Activated CD4-positive, alpha-beta T cell treated with anti-CD3 and anti-CD28 coated beads, Interleukin-2, Interleukin-4, amounts not matched to agents 100 ng/mL and 50 ng/mL, durations not matched to agents 16 hours and 8 hours (primary cell): ENCODE results near the gene PDE7B.

ENCODE experiments used
- DNase-seq: peaks from one replicate; pipeline ENCODE4 v3.0.0-alpha.2; 2020; ENCODE audit warnings: low spot score

Gene PDE7B

DNA sequence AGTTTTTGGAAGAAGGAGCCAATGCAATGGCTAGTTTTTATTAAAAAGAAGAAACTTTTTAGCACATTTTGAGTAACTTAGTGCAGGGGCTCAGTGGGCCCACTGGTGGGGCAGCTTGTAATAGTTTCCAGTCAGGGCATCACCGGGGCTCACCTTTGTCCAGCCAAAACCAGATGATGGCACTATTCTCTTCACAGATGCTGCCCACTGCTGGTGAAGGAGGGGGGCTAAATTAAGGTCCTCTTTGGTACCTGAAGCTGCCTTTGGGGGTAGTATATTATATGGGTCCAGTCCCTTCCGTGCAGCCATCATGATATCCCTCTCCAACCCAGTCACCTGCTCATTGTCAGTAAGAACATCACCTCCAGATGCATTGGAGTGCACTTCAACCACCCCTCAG is 182.9 kb downstream of the PDE7B start:
- no peak for DNase-seq

DNA sequence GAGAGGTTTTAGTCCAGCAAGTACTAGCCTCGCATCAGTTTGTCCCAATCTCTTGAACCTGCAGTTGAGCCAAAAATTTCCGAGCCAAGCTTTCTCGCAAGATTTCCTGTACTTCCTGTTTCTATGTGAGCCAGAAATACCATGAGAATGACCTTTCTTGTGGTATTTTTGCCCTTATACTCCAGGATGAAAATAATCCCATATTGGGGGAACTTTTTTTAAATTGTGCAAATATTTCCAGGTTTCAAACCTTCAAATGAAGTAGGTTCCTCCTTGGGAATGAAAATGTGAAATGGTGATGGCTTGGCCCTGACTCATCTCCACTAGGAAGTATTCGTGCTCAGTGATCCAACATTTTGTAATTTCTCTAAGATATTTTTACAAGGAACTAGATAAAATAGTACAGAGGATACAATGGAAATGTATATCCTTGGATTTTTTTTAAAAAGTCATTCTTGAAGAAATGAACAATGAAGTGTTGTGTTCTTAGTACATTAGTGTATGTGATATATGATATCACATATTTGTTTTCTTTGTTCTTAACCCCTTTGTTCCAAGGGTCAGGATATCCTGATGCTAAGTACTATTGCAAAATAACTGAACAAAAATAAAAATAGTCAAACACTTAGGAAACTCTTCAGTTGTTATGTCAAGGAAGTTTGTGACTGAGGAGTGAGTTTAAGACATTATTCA is 184.0 kb downstream of the PDE7B start:
- no peak for DNase-seq

DNA sequence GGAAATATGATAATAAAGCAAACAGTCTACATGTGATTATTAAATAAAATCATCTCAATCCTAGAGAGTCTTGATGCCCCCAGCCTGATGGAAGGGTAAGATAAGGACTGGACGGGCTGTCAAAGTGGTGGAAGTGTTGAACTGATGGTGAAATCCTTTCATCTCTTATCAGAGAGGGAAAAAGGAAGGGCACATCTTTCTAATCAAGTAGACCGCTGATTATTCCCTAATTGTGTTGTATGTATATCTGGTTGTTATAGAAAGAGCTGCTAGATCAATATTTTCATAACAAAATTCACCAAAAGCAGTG is 184.5 kb downstream of the PDE7B start:
- DNase-seq: no peak

DNA sequence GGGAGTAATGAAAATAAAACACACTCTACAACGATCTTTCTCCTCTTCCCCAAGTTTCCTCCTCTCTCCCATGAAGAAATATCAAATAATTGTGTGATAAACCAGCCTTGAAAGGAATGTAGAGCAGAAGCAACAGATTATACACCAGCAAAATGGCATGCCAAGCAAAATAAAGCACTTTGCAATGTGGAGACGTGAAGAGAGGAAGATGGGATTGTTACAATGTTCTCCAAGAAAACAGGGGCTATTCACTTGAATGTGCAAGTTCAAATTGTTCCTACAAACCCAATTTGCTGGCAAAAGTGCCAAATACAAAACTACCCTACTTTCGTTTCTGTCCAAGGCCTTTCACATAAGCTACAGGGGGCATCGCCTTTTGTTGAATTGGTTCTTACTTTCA is 185.1 kb downstream of the PDE7B start:
- DNase-seq: no peak

DNA sequence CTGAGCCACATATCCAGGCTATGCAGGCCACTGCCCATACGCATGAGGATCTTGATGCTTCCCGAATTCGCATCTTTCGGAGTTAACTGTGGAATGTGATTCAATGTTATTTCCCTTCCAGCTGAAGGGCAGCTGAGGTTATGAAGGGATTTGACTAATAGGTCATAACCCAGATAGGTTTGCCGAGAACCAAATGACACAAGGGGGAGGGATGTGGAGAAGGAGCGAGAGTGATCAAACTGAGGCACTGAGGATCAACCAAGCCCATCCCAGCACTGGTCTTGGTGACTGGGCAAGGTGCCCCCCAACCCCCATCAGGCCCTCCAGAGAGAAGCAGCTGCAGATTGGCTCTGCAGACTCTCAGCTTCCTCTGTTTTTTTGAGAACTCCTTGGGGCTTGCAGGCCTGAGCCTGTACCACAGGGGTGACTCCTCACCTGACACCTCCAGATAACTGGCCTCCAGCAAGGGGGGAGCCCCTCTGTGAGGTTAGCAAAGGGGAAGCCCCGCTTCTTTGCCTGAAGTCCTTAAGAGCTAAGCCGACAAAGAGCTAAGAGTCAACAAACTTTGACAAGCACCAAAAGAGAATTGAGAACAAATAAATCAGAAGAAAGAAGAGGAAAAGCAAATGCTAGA is 185.9 kb downstream of the PDE7B start:
- no peak for DNase-seq

DNA sequence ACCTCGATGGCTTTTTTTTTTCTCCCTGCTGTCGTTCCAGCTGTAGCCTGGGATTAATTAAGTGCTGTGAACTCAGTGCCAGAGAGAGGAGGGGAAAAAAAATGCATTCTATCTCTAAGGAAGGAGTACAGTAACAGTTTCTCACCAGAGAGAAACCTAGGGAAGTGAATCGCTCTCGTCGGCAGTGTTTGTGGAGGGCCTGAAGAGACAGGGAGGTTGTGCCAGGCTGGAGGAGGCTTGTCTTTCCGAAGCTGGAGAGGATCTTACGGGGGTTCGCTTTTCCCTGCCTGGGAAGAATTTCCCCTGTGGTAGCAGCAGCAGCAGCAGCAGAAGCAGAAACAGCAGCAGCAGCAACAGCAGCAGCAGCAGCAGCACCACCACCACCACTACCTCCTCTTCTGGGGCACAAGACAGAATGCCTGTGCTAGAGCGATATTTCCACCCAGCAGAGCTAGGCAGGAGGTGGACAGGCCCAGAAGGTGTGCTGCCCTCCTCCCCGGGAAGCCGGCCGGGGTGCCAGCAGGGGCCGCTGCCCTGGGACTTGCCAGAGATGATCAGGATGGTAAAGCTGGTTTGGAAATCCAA is 186.5 kb downstream of the PDE7B start:
- no peak for DNase-seq

DNA sequence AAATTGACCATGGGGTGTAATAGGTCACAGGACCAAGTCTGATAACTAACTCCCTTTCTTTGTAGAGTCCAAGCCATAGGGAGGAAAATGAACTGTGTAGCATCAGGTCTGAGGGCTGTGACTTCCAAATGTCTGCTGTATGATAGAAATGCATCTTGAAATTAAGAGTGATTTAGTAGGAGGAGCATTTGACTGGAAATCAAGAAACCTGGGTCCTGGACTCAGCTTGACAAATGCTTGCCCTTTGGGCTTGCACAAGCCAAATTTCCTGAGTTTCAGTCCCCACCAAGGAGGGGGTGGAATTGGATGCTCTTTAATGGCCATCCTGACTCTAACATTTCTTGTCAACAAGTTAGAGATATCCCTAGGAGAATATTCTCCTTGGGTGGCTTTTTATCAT is 187.0 kb downstream of the PDE7B start:
- DNase-seq: no peak

DNA sequence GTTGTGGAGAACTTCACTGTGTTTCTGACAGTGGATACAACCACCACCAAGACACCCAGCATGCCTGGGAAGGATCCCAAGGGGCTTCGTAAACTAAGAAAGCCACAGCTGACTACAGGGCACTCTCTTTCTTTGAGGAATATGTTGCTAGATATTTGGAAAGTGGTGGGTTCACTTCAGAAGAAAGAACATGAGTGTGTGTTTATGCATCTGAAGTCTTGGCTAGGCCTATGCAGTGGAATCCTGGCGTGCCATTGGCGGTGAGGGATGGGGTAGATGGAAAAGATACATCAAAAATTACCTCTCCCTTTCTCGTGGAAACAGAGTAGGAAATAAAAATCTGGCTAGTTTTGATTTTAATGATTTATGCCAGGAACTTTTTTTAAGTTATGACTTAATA is 187.7 kb downstream of the PDE7B start:
- DNase-seq: no peak

DNA sequence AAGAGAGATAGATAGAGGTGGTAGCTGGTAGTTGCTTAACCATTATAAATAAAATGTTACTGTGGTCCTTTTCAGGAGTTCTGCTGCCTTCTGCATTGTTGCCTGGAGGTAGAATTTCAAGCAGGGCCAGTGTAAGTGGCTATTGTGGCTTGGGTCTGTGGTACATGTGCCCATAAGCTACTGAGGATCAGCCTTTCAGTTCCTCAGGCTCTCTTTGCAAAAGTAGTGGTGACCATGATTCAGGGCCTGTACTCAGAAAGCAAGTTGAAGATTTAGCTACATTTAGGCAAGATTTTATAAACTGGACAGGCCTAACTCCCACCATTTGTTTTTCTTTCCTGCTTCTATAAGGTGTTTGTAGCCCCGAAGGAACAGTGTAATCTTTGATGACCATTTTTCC is 199.0 kb downstream of the PDE7B start:
- DNase-seq: no peak

DNA sequence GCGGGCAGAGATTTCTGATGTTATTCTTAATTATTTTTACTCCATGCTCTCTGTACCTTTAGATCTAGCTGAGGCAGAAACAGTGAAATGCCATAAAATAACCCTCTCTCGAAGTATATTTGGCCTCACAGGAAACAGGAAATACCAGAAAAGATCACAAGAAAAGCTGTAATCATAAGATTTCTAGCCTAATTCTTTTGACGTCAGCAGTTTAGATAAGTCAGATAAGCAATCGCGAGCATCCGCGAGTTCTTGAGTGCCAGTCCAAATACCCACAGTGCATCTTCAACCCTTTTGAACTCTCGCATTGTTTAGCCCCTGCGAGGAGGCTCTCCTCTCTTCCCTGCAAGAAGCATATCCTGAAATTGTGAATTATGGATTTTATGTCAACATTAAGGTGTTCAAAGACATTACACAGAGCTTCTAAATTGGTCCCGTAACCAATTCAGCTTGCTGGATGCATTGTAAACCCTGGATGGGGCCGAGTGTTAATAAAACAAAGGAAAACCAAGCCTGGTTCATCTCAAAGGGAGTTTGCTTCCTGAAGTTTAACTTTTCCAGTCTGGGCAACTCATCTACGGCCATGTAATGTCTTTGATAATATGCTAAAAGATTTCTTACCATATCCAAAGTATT is 199.8 kb downstream of the PDE7B start:
- no peak for DNase-seq

DNA sequence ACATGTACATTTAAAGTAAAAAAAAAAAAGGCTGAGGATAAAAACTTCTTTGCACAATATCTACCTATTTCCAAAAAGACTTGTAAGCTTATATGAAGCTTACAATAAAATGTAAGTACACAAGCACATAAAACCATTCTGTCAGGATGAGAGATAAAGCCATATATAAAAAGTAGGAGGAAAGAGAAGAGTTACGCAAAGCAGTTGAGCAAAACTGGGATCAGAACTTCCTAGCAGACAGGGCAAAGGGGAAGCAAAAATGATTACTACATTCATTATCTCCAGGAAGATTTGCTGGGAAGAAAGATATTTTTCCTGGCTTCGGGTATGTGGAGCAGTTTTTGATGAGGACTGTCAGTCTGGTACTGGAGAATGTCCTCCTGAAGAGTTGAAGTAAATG is 200.5 kb downstream of the PDE7B start:
- DNase-seq: no peak

DNA sequence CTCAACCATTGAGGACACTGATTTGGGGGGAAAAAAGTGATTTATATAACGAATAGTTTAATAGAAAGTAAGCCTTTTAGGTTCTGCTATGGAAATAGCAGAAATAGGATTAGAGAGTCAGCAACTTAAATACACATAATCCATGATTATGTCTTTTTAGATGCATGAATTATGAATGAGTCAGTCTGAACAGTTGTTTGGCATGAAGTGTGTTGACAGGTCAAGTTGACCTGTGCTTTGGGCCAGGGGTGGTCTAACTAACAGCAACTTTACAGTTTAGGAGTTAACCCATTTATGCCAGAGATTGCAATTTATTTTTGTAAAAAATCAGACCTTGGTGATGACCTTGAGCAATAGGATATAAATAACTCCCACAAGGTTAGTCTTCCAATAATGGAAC is 207.4 kb downstream of the PDE7B start:
- no peak for DNase-seq

DNA sequence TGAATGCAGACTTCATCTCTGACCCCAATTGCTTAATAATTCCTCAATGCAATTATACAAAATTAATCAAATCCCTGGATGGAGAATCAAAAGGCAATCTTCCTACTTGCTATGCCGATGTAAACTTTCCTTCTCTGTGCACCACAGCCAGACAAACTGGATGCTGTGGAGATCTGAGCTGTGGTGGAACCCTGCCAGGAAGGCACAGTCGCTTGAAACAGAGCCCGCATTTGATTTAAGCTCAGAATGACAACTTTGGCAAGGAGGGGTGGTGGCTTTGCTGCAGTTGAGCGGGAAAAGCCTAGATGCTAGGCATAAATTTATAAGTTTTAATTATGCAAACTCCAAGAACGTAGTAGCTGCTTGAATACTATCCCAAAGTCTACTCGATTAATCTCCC is 207.8 kb downstream of the PDE7B start:
- no peak for DNase-seq

DNA sequence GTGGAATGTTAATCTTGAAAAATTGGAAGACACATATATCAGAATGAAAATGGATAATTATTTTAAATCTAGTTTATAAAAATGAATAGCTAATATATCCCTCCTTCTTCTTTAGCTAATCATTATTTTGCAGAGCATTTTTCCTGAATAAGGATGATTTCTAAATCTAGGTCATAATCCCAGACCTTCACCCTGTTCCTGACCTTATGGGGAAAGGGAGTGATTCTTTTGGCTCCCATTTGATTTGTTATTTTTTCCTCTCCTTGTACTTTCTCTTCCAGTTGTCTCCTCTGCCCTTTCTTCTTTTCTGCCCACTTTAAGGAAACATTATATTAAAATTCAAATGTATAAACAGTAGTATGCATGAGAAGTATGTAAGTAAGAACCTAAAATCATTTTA is 208.6 kb downstream of the PDE7B start:
- DNase-seq: no peak

DNA sequence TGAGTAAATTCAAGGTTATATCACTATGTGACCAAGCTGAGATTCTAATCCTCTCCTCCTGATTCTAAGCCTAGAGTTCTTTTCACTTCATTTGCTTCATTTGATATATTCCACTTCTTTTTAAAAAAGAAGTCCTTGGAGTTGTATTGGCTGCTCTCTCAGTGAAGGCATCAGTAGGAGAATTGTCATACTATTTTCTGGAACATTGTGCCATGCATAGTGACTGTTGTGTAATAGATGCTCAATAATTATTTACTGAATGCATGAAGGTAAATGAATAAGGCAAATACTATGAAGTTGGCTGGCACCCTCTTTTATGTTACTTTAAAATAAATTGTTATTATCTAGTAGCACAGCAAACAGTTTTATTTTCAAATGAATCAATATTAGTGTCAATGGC is 209.3 kb downstream of the PDE7B start:
- no peak for DNase-seq

DNA sequence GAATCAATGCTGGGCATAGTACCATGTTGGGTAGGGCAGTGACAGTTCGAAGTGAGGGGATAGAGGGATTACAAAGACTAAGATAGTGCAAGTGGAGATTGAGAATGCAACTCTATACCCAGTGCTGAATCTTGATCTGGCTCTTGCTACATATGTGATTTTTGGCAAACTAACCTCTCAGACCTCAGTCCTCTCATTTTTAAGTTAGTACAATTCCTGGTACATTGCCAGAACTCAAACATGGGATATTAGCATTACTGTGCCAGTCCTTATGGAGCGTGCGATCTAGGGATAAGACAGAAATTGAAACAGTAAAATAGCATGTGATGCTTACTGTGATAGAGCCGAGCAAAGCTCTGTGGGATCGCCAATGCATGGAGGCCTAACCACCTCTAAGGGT is 210.2 kb downstream of the PDE7B start:
- no peak for DNase-seq

DNA sequence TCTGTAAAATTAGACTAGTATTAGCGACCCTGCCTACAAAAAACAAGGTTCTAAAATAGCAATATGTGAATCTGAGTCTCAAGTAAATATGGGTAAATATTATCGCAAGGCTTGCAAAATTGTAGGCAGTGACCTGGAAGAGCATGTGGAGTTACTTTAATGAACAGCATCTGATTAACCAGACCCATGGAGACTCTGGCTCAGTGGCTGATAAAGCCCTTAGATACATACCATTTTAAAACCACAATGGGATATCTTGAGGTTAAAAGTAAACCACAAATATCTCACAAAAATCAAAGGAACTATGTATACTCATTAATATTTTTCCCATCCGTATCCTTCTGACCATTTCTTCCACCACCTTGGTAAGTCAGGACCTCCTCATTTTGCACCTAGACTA is 211.6 kb downstream of the PDE7B start:
- no peak for DNase-seq

DNA sequence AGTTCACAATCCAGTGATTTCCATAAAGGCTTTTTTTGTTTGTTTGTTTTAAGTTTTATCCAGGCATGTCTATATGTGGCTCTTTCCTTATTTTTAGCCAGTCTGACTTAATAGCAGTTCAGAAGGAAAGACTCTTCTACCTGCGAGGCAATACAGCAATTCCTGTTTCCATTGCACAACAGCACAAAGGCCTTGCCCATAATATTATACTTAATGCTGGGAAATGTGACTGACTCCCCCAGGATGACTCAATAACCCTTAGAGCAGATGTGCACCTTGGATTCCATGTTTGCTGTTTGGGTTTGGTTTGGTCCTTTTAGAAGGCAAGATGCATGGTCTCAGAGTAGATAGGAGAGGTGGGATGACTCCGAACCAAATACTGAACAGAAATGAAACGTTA is 214.5 kb downstream of the PDE7B start:
- DNase-seq: no peak

DNA sequence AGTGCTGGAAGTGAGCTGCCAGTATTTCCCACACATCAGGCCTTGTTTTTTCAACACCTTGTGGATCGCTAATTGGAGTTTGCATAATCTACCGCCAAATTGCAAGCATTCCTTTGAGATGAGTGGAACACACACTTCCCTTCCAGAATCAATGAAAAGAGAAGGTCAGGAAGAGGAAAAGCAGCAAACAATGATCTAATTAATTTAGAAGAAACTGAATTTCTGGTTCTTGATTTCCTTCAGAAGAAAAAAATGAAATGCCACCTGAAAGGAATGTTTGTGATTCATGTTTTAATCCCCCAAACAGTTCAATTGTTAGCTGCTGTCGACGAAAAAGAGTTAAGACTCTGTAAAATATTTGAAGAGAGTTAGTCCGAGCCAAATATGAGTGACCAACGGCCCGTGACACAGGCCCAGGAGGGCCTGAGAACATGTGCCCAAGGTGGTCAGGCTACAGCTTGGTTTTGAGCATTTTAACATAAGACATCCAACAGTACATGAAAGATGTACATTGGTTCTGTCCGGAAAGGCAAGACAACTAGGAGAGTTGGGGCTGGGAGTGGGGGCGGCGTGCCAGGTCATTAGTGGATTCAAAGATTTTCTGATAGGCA is 216.3 kb downstream of the PDE7B start:
- DNase-seq: no peak

DNA sequence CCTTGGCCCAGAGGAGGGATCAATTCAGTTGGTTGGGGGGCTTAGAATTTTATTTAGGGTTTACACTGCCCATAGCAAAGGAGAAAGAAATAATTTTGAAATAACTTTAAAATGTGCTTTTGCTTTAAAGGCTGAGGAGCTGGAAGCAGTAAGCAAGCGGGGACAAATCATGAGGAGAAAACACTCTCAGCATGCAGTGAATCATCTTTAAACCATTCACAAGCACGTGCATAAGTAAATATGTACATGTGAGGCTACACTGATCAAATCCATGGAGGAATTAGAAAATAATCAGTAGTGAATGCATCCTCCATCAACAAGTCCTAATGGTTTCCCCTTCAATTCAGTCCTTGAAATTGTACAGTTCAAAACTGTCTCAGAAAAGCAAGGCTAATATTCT is 217.6 kb downstream of the PDE7B start:
- DNase-seq: no peak

DNA sequence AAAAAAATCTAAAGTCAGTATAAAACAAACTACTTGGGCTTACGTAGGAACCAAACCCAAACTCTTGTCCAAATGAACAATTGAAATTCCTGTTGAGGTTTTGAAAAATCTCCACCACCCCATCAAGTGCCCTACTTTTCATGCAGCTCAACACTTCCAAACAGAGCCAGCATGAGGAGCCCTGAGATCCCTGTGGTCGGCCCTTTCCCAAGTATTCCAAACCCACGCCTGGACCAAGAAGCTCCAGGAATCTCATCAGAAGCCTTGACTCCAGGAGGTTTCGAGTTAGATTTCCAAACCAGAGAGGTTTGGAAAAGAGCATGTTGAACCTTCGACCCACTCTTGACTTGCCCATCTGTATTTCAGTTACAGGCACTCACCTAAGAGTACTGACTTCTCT is 219.3 kb downstream of the PDE7B start:
- DNase-seq: no peak

DNA sequence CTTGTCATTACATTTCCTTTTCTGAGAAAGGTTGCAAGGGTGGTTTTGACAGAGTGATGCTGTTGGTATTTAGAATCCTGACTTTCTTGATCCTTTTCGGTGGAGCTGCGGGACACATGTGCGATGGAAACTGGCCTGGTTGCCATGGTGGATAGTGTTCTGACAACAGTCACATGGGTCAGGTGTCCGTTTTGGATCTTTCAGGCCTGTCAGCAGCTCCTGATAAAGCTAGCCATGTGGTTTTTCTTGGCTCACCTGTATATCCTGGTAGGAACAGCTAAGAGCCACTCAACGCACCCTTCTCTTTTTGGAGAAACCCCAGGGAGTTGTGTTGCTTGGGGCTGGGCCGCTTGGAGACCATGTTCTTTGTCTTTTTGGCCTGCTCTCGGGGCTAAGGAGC is 221.2 kb downstream of the PDE7B start:
- DNase-seq: no peak

DNA sequence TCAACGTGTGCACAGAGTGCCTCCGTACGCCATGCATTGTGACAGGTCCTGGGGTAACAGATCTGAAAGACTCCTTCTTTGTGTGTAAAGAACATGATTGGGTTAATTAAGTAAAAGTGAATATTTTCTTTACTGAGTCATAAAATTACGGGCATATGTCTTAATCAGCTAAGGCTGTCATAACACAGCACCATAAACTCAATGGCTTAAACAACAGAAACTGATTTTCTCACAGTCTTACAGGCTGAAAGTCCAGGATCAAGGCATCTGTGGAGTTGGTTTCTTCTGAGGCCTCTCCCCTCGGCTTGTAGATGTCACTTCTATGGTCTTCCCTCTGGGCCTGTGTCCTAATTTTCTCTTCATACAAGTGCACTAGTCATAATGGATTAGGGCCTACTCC is 221.7 kb downstream of the PDE7B start:
- no peak for DNase-seq
